ENCODE measurements around the gene ADAMTS5. TPM values are rescaled to one million over a fixed set of nuclear protein-coding genes. Genes with fewer than 3 reads are reported as not detected.

Gene ADAMTS5
- total RNA-seq, 1 donor from 2014 or later: 20.4 TPM

DNA sequence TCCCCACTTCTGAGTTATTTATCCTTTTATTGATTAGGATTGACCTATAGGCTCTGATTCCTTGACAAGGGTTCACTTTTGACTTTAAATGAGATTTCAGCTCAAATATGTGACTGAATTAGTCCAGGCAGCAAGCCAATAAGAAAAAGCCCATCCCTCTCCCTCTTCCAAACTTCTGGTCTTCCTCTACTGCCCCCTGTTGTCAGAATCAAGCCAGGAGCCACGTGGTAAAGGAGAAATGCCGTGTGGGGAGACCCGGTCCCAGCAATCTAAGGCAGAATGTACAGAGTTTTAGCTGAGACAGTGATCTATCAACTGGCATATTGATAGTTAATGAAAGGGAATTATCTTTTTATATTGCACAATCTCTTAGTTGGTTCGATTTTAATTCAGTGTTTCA is 5.2 kb downstream of the ADAMTS5 start:
- TF ChIP-seq POLR2A (IDR thresholded peaks at IDR 0.05): no peak
- no peak for TF ChIP-seq CTCF (IDR thresholded peaks at IDR 0.05)
- no peak for TF ChIP-seq POLR2AphosphoS5 (IDR thresholded peaks at IDR 0.05; ENCODE audit: insufficient read depth in 1 of 2, low read depth in 1 of 2)
- peaks cover 24% of the 10 kb centered on the region for H3K4me1 ChIP-seq
- no peaks in the 10 kb centered on the region for H3K36me3 ChIP-seq
- no peak overlapping the region for H3K27ac ChIP-seq
- peak overlapping the region; percentile 4 to 64 for H3K4me3 ChIP-seq
- no peak for DNase-seq (ENCODE audit: extremely low spot score in 2 of 2)
- intact Hi-C loops (cut with DNase I): no loop called here
- H3K9me3 ChIP-seq: no peaks in the 10 kb centered on the region
- H3K27me3 ChIP-seq: no peaks in the 10 kb centered on the region

- DNase-seq (ENCODE audit: extremely low spot score in 2 of 2): no peak
- H3K4me1 ChIP-seq: peaks cover 16% of the 10 kb centered on the region
- no peak overlapping the region for H3K4me3 ChIP-seq
- H3K27ac ChIP-seq: peak overlapping the region; percentile 22
- no peaks in the 10 kb centered on the region for H3K27me3 ChIP-seq
- no peak for TF ChIP-seq POLR2AphosphoS5 (IDR thresholded peaks at IDR 0.05; ENCODE audit: insufficient read depth in 1 of 2, low read depth in 1 of 2)
- TF ChIP-seq CTCF (IDR thresholded peaks at IDR 0.05): no peak
- TF ChIP-seq POLR2A (IDR thresholded peaks at IDR 0.05): no peak
- intact Hi-C loops (cut with DNase I): no loop called here
- H3K36me3 ChIP-seq: peaks cover 0 to 6% of the 10 kb centered on the region in 2 donors
- H3K9me3 ChIP-seq: no peaks in the 10 kb centered on the region
These were observed 8.1 kb downstream of the ADAMTS5 start for GRCh38 chr21:26958788-26959187.

DNA sequence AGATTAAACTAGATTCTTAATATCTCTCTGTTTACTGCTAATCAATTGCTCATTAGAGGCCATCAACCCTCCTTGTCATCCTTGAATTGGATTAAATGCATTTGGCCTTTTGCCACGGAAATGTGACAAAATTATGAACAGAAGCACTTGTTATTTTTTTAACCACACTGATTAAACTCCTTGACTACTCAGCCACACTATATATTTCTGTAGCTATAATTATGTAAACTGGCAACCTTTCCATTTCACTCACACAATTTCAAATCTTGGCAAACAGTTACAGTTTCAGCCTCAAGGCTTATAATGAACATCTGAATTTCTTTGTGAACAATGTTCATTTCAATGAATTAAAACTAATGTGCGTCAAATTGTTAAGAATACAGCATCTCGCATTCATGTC is 10.1 kb downstream of the ADAMTS5 start:
- peaks cover 16% of the 10 kb centered on the region for H3K4me1 ChIP-seq
- peaks cover 0 to 6% of the 10 kb centered on the region in 2 donors for H3K36me3 ChIP-seq
- H3K9me3 ChIP-seq: no peaks in the 10 kb centered on the region
- intact Hi-C loops (cut with DNase I): no loop called here
- TF ChIP-seq POLR2AphosphoS5 (IDR thresholded peaks at IDR 0.05; ENCODE audit: insufficient read depth in 1 of 2, low read depth in 1 of 2): no peak
- no peak for TF ChIP-seq POLR2A (IDR thresholded peaks at IDR 0.05)
- TF ChIP-seq CTCF (IDR thresholded peaks at IDR 0.05): no peak
- no peaks in the 10 kb centered on the region for H3K27me3 ChIP-seq
- DNase-seq (ENCODE audit: extremely low spot score in 2 of 2): no peak
- no peak overlapping the region for H3K4me3 ChIP-seq
- no peak overlapping the region for H3K27ac ChIP-seq

GRCh38 chr21:26956216-26956615 is 10.7 kb downstream of the ADAMTS5 start:
- H3K4me3 ChIP-seq: no peak overlapping the region
- peak overlapping the region; percentile 4 for H3K27ac ChIP-seq
- DNase-seq (ENCODE audit: extremely low spot score in 2 of 2): no peak
- intact Hi-C loops (cut with DNase I): no loop called here
- no peaks in the 10 kb centered on the region for H3K27me3 ChIP-seq
- H3K9me3 ChIP-seq: no peaks in the 10 kb centered on the region
- peaks cover 0 to 6% of the 10 kb centered on the region in 2 donors for H3K36me3 ChIP-seq
- peaks cover 16% of the 10 kb centered on the region for H3K4me1 ChIP-seq
- TF ChIP-seq POLR2AphosphoS5 (IDR thresholded peaks at IDR 0.05; ENCODE audit: insufficient read depth in 1 of 2, low read depth in 1 of 2) (no peak), CTCF (IDR thresholded peaks at IDR 0.05) (no peak), POLR2A (IDR thresholded peaks at IDR 0.05) (no peak)

DNA sequence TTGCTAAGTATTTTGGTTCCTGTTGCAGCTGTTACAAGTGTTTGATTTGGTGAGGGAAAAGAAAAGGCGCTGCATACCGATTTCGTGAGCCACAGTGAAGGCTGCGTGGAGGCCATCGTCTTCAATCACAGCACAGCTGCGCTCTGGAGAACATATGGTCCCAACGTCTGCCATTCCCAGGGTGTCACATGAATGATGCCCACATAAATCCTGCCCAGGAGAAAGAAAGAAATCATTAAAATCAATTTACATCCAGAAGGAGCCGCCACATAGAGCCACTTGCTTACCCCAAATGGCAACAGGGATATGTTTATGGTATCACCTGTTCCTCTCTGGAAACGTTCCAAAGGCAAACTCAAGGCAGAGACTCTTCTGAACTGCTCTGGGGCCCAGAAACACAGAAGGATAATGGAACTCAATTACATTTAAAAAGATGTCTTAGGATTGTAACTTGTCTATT is 12.2 kb downstream of the ADAMTS5 start:
- no peak overlapping the region for H3K27ac ChIP-seq
- no peaks in the 10 kb centered on the region for H3K27me3 ChIP-seq
- H3K9me3 ChIP-seq: no peaks in the 10 kb centered on the region
- peaks cover 0 to 6% of the 10 kb centered on the region in 2 donors for H3K36me3 ChIP-seq
- TF ChIP-seq POLR2AphosphoS5 (IDR thresholded peaks at IDR 0.05; ENCODE audit: insufficient read depth in 1 of 2, low read depth in 1 of 2): no peak
- no peak for TF ChIP-seq CTCF (IDR thresholded peaks at IDR 0.05)
- TF ChIP-seq POLR2A (IDR thresholded peaks at IDR 0.05): no peak
- intact Hi-C loops (cut with DNase I): no loop called here
- DNase-seq (ENCODE audit: extremely low spot score in 2 of 2): no peak
- H3K4me3 ChIP-seq: no peak overlapping the region
- H3K4me1 ChIP-seq: peaks cover 12% of the 10 kb centered on the region
